HG02678 (cell line): Measurements from ENCODE around the gene FXYD1.

ENCODE experiments used
- ATAC-seq: cut with Tn5 transposase; IDR thresholded peaks from one replicate; pipeline ENCODE4 v1.9.1; 2021; ENCODE audit warnings: mild to moderate bottlenecking, moderate library complexity; ENCODE audit not compliant: unreplicated experiment

FXYD1 gene

GRCh38 chr19:35106898-35107541, 31.6 kb upstream of the FXYD1 start:
- ATAC-seq = no peak

- no peak for ATAC-seq
Measured at GRCh38 chr19:35107545-35107944, 31.1 kb upstream of the FXYD1 start.

GRCh38 chr19:35108730-35109129, 29.9 kb upstream of the FXYD1 start:
- no peak for ATAC-seq

GRCh38 chr19:35109395-35110112, 29.1 kb upstream of the FXYD1 start:
- ATAC-seq = no peak

GRCh38 chr19:35110974-35111373, 27.6 kb upstream of the FXYD1 start:
- ATAC-seq = no peak

- ATAC-seq = no peak
Measured at GRCh38 chr19:35112995-35113688, 25.5 kb upstream of the FXYD1 start.

- no peak for ATAC-seq
Measured at GRCh38 chr19:35114353-35115176, 24.1 kb upstream of the FXYD1 start.

- ATAC-seq = no peak
Measured at GRCh38 chr19:35115177-35115951, 23.3 kb upstream of the FXYD1 start, which contains the start of gene FXYD3. TSS of gene FXYD3 (plus strand) at chr19:35115823. CDS start at chr19:35119377, 3,554 bp downstream.

- ATAC-seq = no peak
Measured at GRCh38 chr19:35116072-35116801, 22.4 kb upstream of the FXYD1 start.

GRCh38 chr19:35117116-35117515, 21.5 kb upstream of the FXYD1 start:
- ATAC-seq = no peak

GRCh38 chr19:35117799-35118198, 20.8 kb upstream of the FXYD1 start:
- no peak for ATAC-seq

- no peak for ATAC-seq
Measured at GRCh38 chr19:35118268-35119020, 20.2 kb upstream of the FXYD1 start.

GRCh38 chr19:35119091-35119490, 19.5 kb upstream of the FXYD1 start:
- ATAC-seq = no peak

GRCh38 chr19:35119578-35120155, 19.0 kb upstream of the FXYD1 start:
- no peak for ATAC-seq

GRCh38 chr19:35120492-35120891, 18.1 kb upstream of the FXYD1 start:
- no peak for ATAC-seq

- no peak for ATAC-seq
Measured at GRCh38 chr19:35120898-35121297, 17.7 kb upstream of the FXYD1 start.

- no peak for ATAC-seq
Measured at GRCh38 chr19:35122687-35123551, 15.7 kb upstream of the FXYD1 start.

GRCh38 chr19:35123573-35123972, 15.1 kb upstream of the FXYD1 start:
- ATAC-seq = no peak
